Heart left ventricle (tissue), 13 donors: ENCODE results near the gene AOC3.

Experiments used
- CTCF ChIP-seq, 12 donors: fragments of 200-600 bp; sonication (generic) in 4 of 12; IDR thresholded peaks; one replicate each; pipeline versions ENCODE4 v1.5.0 to v1.8.0; 2018 to 2022; ENCODE audit warnings: antibody characterized with exemption in 12 of 12, mild to moderate bottlenecking in 5 of 12
- POLR2A ChIP-seq, 2 donors: fragments of 450-650 bp; IDR thresholded peaks; one replicate each; pipeline ENCODE4 v1.6.1; 2017; ENCODE audit warnings: antibody characterized with exemption in 2 of 2, mild to moderate bottlenecking in 2 of 2, moderate library complexity in 2 of 2
- donor health status: ischemic (EF 13 %, LVEDD 7.1; RV severe dilation, severe dysfunction).
- donor health status: DM: no; HTN: yes; CAD: no.
- donor health status: DM: no; HTN: no; CAD: no.
- donor health status: ischemic (EF 25% LVEDD 6.9; RV normal size, moderate dysfunction).
- donor health status: ischemic (EF 25% LVEDD 5.7; RV mildly dilated, moderate dysfunction).
- donor health status: ischemic (EF 35%, LVEDD 5.7; RV mildly dilated, moderate dysfunction).
- donor health status: nonischemic (EF 11% LVEDD 7.7; RV severe dilation, severe dysfunction).
- donor health status: DM: yes; HTN: yes; CAD: no.
- donor health status: PGD.
- donor health status: ischemic (EF 29% LVEDD 5.4; RV normal size, mild dysfunction).
- donor health status: nonischemic (EF 23%, LVEDD 6.1; RV moderate dilation, normal function).

GRCh38 chr17:42865638-42866094, 14.7 kb downstream of the AOC3 start:
- TF ChIP-seq CTCF (IDR thresholded peaks at IDR 0.05) (no peak), POLR2A (IDR thresholded peaks at IDR 0.05) (no peak)
